Suprapubic skin (tissue), 3 donors: ENCODE measurements around the gene CKAP4.

Experiments
- CTCF ChIP-seq, 2 donors: fragments of 200-600 bp in 1 of 2; fragments of 450-650 bp in 1 of 2; sonication (generic) in 1 of 2; IDR thresholded peaks; one replicate each; pipeline ENCODE4 v1.5.1; 2016 to 2019; ENCODE audit warnings: antibody characterized with exemption in 2 of 2, mild to moderate bottlenecking in 1 of 2, moderate library complexity in 1 of 2
- POLR2AphosphoS5 ChIP-seq, 3 donors: sonication (generic); formaldehyde crosslinking; IDR thresholded peaks; one replicate each; pipeline ENCODE4 v1.6.1; 2017; ENCODE audit warnings: antibody characterized with exemption in 3 of 3

GRCh38 chr12:106258226-106258625, 10.4 kb upstream of the CKAP4 start:
- no peak for TF ChIP-seq CTCF (IDR thresholded peaks at IDR 0.05)
- TF ChIP-seq POLR2AphosphoS5 (IDR thresholded peaks at IDR 0.05) = no peak
